ENCODE measurements around the gene HOXA11.

The HOXA11 gene

DNA sequence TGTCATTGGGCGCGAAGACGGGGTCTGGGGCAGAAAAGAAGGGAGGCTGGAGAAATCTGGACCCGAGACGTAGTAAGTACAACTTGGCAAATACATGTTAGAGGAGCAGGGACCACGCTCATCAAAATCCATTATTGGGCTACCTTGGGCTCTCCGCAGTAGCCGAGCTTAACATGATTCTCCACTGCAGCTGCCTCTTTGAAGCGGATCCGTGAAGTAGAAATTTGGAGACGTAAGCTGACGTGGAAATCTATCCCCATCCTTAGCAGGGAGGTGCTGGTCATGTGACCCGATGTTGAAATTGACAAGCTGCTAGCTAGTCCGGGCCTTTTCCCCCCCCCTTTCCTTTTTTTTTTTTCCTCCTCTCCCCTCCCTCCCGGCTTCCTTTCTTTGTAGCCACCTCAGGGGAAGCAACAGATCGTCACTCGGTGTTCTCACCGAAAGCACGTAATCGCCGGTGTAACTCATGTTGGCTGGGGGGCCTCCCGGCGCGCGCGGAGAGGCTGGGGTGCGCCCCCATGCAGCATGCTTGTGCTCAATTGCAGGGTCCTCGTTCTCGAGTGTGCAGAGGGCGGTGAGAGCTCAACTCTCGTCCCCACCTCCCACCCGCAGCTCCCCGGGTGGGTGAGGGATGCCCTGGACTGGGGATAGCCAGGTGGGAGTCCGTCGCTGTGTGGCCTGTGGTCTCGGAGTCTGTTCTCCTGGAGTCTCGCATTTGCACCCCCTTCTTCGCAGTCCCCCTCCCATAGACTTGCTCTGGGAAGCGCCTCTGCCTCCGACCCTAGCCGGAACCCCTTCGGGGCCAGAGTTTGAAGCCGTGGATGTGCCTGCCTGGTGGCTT lies at the start of gene HOXA11:
Gene HOXA11 (minus strand): TSS at position 220 of the 841 bp plus-strand sequence. CDS start 88 bp downstream, at position 132.
- DNase-seq (ENCODE audit: low read depth) = no peak

DNA sequence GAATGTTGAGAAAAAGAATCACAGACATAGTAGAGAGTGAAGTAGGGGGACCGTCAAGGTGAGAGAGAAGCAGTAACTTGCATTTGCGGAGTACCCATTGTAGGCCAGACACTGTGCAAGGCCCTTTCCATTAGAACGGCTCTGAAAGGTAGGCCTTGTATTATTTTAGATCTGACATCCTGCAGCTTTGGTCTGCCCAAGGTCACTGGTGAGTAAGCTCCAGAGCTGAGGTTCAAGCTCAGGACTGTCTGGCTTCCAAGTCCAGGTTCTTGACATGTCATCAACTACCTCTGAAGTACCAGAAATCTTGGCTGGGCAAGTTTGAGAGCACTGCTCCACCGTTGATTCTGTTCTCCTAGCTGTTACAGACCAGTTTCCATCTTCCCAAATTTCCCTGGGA lies 44.4 kb upstream of the HOXA11 start:
- DNase-seq (ENCODE audit: low read depth) = no peak

DNA sequence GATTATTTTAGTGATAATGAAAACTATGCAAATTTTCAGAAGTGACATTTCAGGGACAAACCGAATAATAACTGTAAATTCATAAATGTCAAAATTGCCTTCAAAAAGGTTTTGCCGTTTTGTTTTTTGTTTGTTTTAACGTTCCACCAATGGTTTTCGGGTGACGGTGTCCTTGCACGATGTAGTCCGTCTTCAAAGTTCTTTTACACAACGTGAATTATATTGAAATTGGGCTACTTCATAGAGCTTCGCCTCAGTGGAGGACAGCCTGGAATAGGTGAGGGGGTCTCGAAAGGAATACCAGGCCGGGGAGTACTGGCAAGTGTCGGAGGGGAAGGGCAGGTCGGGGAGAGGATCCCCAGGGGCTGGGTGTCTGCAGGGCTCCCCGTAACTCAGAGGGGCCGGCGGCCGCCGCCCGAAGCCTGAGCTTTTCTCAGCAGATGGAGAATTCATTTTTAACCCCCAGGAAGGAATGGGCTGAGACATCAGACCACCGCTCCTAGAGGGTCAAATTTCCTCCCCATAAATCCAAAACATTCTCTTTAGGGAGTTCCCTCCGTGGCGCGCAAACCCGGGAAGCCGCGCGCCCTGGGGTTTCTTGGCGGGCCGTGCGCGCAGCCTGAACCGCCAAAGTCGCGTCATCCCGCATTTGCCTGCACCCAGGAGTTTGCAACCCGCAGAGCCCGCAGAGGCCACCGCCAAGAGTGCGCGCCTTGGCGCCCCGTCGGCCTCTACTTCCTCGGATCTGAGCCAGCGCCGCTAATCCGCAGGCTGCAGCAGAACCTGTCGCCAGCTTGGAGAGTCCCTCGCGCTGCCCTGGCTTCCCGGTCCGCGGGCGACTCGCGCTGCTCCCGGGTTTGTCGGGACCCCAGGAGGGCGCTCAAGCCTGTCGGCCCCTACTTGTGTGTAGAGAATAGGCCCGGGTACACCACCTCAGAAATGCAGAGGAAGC lies 40.2 kb upstream of the HOXA11 start:
- DNase-seq (ENCODE audit: low read depth) = no peak

DNA sequence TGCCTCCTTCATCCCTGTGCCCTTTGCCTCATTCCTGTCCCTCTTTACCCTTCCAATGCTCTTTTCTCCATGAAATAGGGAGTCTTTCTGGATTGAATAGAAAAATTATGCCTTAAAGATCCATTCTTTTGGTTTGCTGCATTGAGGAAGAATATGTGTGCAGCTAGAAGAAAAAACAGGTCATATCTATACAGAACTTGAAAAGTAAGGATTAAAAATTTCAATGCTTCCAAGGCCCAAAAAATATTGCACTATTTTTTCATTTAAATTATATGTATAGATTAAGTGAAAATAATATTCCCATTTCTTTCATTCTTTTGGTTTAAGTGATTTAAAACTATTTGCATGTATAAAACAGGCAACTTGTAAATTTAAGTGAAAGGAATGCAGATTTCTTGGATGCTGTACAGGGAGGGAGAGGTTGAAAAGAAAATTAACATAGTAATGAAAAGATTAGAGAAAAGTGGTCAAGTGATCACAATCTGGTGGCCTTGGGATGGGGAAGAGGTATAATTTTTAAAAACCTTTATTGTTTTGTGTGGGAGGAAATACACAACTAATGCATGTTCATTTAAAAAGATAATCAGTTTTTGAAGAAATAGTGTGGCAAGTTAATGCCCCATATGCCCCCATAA lies 39.0 kb upstream of the HOXA11 start:
- no peak for DNase-seq (ENCODE audit: low read depth)

DNA sequence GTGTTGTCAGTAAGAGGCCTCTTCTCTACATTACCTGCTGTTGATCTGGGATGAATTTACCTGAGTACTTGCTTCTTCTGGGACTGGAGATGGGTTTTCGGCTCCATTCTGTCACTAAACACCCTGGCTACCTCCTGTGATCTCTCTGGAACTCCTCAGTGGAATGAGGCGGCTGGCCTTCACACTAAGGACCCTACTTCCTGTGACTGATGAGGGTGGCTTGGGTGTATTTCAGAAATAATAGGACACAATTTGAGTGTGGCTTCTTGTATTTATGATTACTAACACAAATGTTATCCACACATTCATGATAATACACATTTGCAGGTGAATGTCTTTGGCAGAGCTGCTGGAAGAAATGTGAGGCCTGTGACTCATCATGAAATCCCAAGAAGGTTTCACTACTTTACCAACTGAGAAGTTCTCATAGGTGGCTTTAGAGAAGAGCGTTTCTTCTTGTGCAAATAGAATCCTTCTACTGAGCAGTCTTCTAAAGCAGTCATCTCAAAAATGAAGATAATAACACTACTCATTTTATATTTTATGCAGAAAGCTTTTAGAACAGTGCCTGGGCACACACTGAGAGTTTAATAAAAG lies 36.3 kb upstream of the HOXA11 start:
- DNase-seq (ENCODE audit: low read depth) = no peak

DNA sequence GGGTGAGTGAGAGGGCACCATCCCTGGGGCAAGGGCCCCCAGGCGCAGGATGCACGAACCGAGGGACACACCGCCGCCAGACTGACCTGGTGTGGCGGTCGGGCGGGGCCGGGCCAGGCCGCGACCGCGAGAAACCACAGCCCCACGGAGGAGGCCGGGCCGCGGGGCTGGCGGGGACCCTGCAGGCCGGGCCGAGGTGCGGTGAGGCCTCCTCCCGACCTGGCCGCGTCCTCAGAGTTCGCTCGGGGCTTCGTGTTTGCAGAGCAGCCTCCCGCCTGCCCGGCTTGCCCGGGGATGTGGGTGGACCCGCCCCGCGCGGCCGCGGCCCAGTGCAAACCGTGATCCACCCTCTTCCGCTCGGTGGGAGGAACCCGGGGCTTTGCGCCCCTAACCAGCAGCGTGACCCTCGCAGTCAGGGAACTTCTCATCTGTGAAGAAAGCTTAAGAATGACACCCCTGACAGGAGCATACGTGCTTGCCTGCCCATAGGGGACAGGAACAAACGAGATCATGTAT lies 35.5 kb upstream of the HOXA11 start:
- DNase-seq (ENCODE audit: low read depth) = no peak

DNA sequence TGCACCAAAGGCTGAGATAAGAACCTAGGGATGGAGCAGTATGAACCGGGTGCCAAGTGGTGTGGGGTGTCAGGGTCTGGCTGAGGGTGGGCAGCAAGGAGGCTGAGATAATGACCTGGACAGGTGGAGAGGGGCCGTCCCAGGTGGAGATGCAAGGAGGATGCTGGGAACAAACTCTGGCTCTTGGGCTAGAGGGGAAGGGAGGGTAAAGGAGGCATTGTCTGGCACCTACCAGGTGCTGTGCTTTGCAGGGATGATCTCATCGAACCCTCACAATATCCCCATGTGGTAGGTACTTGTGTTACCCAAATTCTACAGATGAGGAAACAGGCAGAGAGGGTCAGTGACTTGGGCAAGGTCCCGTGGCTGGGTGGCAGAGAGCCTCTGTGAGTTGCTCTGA lies 34.8 kb upstream of the HOXA11 start:
- no peak for DNase-seq (ENCODE audit: low read depth)

DNA sequence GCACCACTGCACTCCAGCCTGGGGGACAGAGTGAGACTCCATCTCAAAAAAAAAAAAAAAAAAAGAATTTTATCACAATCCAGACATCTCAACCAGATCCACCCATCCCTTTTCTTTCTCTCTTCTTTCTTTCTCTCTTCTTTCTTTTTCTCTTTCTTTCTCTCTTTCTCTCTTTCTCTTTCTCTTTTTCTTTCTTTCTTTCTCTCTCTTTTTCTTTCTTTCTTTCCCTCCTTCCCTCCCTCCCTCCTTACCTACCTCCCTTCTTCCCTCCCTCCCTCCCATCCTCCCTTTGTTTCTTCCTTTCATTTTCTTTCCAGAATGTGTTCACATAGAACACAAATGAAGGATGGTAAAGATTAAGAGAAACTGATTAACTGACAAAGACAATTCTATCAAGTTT lies 32.9 kb upstream of the HOXA11 start:
- DNase-seq (ENCODE audit: low read depth) = no peak

DNA sequence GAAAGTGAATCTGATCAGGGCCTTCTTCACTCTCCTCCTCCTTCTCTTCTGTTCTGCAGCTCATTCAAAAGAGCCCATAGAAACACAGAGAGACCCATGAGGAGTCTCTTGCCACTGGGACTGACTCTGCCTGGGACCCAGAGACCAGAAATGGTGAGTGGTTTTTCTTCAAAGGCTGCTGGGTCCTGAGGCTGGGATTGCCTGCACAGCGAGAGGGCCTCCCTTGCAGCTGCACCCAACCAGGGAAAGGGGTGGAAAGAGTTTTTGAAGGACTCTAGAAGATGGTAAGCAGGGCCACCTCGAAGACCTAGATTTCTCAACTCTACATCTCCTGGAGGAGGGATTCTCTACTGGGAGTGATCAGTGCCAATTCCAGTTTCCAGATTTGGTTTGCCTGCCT lies 30.3 kb upstream of the HOXA11 start:
- DNase-seq (ENCODE audit: low read depth) = no peak

DNA sequence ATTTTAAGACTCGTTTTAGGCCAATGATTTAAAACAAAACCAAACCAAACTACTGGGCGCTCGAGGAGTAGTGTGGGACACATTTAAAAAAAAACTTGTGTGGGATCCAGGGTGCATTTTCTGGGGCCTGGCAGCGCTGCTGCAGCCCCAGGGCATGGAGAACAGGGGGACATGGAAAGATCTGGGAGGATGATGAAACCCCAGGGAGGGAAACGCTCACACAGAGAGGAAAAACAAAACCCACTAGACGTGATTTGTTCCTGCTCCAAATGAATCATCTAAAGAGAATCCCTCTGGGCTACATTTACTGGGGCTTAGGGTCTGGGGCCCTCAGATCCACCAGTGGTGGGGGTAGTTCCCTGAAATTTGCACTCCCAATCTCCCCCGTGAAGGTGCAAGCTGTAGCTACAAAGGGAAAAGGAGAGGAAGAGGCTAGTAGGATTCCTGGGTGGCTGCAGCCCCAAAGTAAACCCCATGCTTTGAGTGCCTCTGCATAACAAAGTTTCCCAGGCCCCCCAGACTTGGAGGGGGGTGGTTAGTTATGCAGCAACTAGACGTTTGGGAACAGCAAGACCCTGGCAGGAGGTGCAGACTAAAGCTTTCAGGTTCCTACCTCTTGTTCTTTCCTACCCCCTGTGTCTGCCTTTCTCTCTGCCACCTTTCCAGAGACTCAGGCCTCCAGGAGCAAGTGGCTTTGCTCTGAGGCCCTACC lies 29.4 kb upstream of the HOXA11 start:
- no peak for DNase-seq (ENCODE audit: low read depth)

DNA sequence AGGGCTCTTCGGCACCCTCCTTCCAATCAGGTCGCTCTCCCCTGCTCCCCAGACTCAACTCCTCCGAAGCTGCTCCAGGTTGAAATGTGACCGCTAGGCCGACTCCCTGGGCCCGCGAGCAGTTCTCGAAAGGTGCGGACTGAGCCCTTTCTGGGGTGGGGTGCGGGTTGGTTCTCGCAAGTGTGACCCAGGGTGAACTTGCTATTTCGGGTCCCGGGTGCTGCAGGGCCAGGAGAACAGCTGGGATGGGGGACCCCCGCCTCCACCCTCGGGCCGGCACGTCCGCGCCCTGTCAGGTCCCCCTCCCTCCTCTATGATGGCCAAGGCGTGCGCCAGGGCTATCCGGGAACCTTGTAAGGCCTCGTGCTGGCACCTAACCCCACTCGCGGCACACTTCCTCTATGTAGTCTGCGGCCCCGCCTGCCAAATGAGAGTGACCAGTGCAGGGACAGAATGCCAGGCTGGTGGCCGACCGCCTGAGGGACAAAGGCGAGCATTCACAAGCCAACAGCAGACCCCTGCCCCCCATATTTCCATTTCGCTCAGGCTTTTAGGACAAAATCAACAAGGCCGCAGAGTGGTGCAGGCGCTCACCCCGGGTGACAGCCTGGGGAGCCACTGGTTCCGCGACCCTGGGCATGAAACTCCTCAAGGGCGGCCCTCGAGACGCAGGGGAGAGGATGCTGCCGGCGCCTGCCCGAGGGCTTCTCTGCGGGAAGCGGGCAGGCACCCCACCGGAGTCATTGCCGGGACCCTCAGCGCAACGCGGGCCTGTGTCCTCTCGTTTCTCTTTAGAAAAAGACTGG lies 28.6 kb upstream of the HOXA11 start:
- DNase-seq (ENCODE audit: low read depth) = no peak

DNA sequence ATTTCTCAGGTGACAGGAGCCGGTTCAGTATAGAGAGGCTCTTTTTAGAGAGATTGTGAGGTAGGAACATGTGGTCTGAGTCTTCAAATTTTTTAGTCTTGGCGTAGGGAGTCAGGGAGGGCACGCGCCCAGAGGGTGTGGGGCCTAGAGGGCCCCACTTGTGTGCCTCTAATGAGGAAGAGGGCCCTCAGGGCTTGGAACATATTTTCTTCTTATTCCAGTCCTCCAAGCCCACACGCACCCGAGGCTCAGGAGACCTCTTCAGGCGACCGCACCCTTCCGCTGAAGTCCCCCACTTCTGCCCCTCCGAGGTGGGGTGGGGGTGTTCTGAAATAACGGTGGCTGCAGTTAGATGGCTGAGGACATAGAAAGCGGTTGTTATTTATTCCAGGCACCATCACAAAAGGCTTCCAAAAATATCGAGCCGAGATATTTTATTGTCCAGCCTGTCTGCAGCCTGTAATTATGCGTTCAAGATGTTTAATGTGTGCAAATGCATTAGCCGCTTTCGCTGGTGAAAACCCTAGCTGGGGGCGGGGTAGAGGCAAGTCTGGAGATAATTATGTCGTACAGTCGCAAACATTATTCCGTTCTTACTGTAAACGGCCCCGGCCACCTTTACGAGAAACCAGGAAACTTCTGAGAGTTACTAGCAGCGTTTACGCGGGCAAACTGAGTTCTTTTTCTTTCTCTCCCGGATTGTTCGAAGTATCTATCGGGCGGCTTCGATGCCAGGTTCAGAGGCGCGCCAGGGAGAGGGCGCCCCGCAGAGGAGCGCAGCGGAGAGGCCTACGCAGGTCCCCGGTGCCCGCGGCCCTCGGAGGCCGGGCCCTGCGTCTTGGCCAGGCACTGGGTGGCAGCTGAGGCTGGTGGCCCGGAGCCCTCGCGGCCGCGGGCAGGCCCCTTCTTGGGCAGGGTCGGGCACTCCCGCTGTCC lies 27.7 kb upstream of the HOXA11 start:
- DNase-seq (ENCODE audit: low read depth) = no peak

DNA sequence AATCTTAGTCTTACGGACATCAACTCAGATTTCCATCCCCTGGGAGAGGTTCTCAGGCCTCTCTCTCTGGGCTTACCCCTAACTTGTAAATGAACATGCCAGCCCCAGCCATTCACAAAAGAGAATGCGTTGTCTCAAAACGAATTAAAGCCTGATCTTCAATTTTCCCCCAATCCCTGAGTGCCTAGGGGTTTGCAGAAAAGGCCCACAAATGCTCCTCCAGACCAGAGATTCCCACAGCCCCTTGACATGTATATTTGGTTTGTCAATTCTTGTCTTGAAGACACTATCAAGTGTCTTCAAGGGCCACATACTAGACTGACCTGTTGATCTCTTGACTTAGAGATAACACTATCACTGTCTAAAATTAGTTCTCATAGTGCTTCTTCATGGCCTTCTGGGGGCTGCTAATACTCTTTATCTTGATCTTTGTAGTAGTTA lies 26.8 kb upstream of the HOXA11 start:
- no peak for DNase-seq (ENCODE audit: low read depth)

DNA sequence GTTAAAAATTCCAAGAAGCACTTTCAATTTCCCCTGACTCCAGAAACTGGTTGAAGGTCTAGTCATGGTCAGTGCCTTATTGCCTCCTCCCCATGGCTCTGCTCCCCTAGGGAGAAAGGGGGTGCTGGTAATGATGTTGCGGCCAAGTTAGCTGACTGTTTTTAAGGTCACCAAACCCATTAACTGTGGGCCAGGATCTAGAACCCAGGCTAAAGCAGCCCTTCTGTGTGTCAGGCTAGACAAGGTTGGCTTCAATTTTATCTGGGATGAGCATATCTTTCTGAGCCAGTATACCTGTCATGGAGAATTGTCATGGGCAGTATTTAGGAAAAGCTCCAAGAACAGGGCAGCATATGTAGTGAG lies 26.0 kb upstream of the HOXA11 start:
- no peak for DNase-seq (ENCODE audit: low read depth)

DNA sequence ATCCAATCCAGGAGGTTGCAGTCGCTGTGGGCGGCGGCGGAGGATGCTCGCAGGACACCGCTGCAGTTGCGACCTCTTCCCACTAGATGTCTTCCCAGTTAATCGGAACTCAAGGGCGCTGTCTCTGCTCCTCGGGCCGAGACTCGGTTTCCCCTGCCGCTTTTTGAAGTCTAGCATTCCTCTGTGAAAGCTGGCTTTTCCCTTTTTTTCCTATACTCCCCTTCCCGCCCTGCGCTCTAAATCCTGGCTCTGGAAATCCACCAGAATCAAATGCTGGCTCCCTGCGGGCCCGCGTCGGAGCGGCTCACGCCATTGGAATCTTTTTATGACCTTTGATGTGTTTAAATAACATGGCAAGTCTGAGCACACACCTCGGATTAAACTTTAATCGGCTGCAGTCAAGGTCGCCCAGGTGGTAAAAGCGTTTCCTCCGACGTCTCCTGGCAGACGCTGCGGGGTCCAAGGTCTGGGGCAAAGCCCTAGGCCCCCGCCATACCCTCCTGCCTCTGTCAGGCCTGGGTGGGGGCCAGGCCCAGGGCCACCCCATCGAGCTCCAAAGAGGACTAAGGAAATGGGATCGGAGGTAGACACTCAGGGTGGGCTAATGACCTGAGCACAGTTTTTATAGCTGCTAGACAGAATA lies 25.5 kb upstream of the HOXA11 start:
- DNase-seq (ENCODE audit: low read depth) = no peak

DNA sequence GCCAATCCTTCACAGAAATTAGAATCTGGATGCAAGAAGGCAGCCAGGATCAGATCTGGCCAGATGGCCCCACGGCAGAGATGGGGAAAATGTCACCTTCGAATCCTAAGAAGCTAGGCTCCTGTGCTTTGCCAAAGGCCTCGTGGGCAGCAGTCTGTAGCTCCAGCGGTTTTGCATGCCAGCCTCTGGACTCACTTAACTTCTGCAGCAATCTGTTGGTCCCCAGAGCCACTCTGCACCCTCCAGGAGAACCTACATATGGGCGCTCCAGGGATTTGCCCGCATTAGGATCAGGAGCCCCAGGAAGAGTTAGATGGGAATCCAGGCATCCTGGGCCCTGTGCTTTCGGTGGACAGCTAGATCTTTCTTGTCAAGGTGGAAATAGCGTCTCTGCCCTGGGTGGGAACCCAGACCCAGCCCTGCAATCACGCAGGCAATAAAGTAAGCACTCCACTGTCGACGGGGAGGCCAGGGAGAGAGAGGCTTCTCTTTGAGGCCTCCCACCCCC lies 25.0 kb upstream of the HOXA11 start:
- DNase-seq (ENCODE audit: low read depth) = no peak

DNA sequence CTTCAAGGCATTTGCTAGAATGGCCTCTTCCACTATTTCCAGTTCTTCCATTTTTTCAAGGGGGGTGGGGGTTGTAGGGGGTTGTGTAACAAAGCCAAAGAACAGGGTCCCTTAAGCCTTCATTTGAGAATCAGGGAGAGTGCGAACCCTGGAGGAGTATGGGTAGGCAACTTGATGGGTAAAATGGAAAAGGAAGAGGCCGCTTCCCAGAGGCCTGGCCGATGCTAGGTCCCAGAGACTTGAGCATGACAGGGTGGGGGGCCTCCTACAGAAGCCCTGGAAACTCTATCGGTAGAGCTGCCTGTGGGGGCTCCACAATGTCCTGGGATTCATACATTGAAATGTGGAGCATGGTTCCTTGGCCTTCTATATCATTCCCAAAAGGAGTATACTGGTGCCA lies 24.0 kb upstream of the HOXA11 start:
- no peak for DNase-seq (ENCODE audit: low read depth)

DNA sequence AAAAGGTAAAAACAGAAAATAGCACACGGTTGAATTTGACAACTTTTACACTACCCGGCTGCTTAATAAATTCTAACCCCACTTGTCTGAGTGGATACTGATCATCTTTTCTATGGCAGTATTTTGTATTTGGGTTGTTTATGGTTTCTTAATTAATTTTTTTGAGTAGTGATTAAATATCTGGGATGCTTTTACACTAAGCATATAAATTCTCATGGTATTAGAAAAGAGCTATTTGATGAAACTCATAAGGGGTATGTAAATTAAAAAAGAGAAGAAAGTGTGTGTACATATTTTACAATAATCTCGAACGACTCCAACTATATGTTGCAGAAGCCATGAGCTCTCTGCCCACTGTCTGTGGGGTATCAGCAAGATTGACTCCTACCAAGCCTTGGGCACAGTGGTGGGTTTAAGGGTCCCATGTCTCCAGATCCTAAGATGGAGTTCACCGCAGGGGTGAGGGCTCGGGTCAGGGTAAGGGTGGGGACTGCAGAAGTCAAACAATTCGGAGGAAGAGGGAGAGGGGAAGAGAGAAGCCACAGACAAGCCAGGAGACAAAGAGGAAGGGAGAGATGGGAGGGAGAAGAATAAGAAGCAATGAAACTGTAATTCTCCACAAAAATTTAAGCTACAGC lies 22.4 kb upstream of the HOXA11 start:
- DNase-seq (ENCODE audit: low read depth) = no peak

Data from CMK (cell line).